AG04449 (cell line): ENCODE measurements around the gene RSPH9.

ENCODE experiments used
- CTCF ChIA-PET: fragments of 350-600 bp; formaldehyde crosslinking; extraction: SDS; loops from one replicate; lab custom pipeline; 2021; ENCODE audit warnings: antibody characterized with exemption; lab: Yijun Ruan, JAX
- POLR2A ChIA-PET: fragments of 400-600, 350-600 bp; formaldehyde crosslinking; extraction: SDS; loops from one replicate; lab custom pipeline; 2020; ENCODE audit warnings: antibody characterized with exemption, inconsistent platforms; lab: Yijun Ruan, JAX
- DNase-seq: peaks from one replicate; pipeline ENCODE4 v3.0.0-alpha.2; 2010; ENCODE audit warnings: low read depth, low spot score
- H3K4me3 ChIP-seq: 2 replicates; pipeline ENCODE4 v1.5.1; 2011; ENCODE audit warnings: low read depth, mild to moderate bottlenecking, control low read depth, low read length
- CTCF ChIP-seq: IDR thresholded peaks from one replicate; pipeline ENCODE4 v1.5.1; 2011; ENCODE audit warnings: mild to moderate bottlenecking, moderate library complexity, low read length, control low read depth, inconsistent platforms; ENCODE audit not compliant: insufficient read depth; ENCODE audit errors: missing control alignments

The RSPH9 gene

DNA sequence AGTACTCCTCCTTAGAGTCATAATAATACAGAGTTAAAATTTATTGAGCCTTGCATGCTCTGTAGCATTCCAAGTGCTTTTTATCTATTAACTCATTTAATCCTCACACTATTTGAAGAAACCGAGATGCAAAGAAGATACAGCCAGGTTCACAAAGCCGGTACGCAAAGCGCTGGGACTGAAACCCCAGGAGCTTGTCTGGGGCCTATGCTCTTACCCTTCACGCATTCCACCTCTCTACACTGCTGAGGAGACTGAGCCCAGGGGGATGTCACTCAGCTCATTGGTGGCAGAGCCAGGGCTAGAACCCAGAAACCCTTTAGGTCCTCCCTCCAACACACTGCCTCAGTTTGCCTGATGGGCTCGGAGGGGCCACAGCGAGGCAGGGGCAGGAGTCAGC is 62.4 kb downstream of the RSPH9 start:
- TF ChIP-seq CTCF, result no peak
- POLR2A ChIA-PET, result no interaction called here
- no peak overlapping the region for H3K4me3 ChIP-seq
- CTCF ChIA-PET, result interaction anchor here (1.8 kb wide), 1 partner anchor 17 kb away, joined by 4 read pairs; no protein-coding TSS in a partner anchor
- no peak for DNase-seq

DNA sequence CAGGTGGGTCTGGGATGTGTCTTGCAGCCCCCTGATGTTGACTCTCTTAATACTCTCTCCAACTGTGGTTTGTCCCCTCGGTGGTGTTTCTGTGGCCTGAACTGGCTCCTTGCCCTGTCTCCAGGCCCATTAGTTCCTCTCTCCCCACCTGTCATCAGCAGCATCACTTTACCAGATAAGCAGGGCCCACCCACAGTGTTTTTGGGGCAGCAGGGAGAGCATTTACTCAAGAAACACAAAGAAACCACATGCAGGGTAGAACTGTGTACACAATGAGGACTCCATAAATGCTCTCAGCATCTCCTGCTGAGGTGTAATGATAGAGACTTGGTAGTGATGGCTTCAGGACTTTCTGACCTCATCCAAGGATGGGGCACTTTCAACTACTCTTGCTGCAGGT is 62.9 kb downstream of the RSPH9 start:
- DNase-seq, result no peak
- ChIA-PET CTCF (no interaction called here), POLR2A (no interaction called here)
- no peak overlapping the region for H3K4me3 ChIP-seq
- no peak for TF ChIP-seq CTCF

- TF ChIP-seq CTCF, result no peak
- no peak for DNase-seq
- ChIA-PET POLR2A (interaction anchor here (1.0 kb wide), 1 partner anchor 60 kb away, joined by 3 read pairs; the partner anchor contains the start of gene VEGFA), CTCF (interaction anchor here (1.2 to 1.5 kb wide), 4 partner anchors 15 to 370 kb away, joined by 4 to 6 read pairs (median 4); no protein-coding TSS in a partner anchor)
- H3K4me3 ChIP-seq, result no peak overlapping the region
Measured at GRCh38 chr6:43708860-43709653, 64.2 kb downstream of the RSPH9 start.

GRCh38 chr6:43709654-43710303 is 64.9 kb downstream of the RSPH9 start:
- ChIA-PET CTCF (interaction anchor here (0.8 to 1.5 kb wide), 5 partner anchors 15 to 369 kb away, joined by 4 to 6 read pairs (median 4); no protein-coding TSS in a partner anchor), POLR2A (interaction anchor here (1.0 kb wide), 1 partner anchor 60 kb away, joined by 3 read pairs; the partner anchor contains the start of gene VEGFA)
- no peak for TF ChIP-seq CTCF
- H3K4me3 ChIP-seq, result no peak overlapping the region
- DNase-seq, result no peak

DNA sequence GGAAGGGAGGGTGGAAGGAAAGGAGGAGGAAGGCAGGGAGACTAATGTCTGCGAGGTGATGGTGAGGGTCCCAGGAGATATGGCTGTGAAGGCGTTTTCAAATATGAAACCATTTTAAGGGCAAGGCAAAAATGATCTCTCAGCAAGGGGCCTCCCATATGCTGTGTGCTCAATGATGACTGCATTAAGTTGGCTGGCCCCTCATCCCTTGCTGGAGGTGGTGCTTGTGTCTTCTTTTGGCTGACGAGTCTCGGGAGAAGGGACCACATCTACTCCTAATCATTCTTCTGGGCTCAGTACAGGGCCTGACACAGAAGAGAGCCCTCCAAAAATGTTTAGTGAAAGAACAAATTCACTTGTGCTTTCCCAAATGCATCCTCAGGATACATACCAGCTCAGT is 65.7 kb downstream of the RSPH9 start:
- H3K4me3 ChIP-seq, result no peak overlapping the region
- POLR2A ChIA-PET, result interaction anchor here (0.6 kb wide), 1 partner anchor 70 kb away, joined by 4 read pairs; no protein-coding TSS in a partner anchor
- CTCF ChIA-PET, result interaction anchor here (0.8 to 2.2 kb wide), 2 partner anchors 17 to 21 kb away, joined by 4 to 7 read pairs; no protein-coding TSS in a partner anchor
- no peak for TF ChIP-seq CTCF
- no peak for DNase-seq

- DNase-seq, result no peak
- CTCF ChIA-PET, result interaction anchor here (1.0 to 2.2 kb wide), 5 partner anchors 9 to 56 kb away, joined by 3 to 9 read pairs (median 4); no protein-coding TSS in a partner anchor
- TF ChIP-seq CTCF, result no peak
- POLR2A ChIA-PET, result no interaction called here
- H3K4me3 ChIP-seq, result no peak overlapping the region
Measured at GRCh38 chr6:43712579-43712978, 67.7 kb downstream of the RSPH9 start.
